Neural progenitor cell (in vitro differentiated cells): ENCODE measurements around the gene TEAD1. TPM values are rescaled to one million over a fixed set of nuclear protein-coding genes. Genes with fewer than 3 reads are reported as not detected.

Source experiments
- DNase-seq: peaks from one replicate; pipeline ENCODE4 v3.0.0-alpha.2; 2016; ENCODE audit warnings: low spot score
- H2AFZ ChIP-seq: fragments of 200-600 bp; sonication (generic); replicated peaks from 2 replicates; pipeline ENCODE4 v1.6.1; 2016; ENCODE audit warnings: antibody characterized with exemption
- H3F3A ChIP-seq: fragments of 200-600 bp; sonication (generic); 2 replicates; pipeline ENCODE4 v1.6.1; 2016; ENCODE audit warnings: antibody characterized with exemption, low read depth
- H3K27ac ChIP-seq: fragments of 200-600 bp; sonication (generic); 2 replicates; pipeline ENCODE4 v1.5.1; 2016; ENCODE audit warnings: mild to moderate bottlenecking
- H3K27me3 ChIP-seq: fragments of 200-600 bp; sonication (generic); 2 replicates; pipeline ENCODE4 v1.6.1; 2016; ENCODE audit warnings: mild to moderate bottlenecking, moderate library complexity
- H3K36me3 ChIP-seq: fragments of 200-600 bp; sonication (generic); 2 replicates; pipeline ENCODE4 v1.5.1; 2016
- H3K4me1 ChIP-seq: fragments of 200-600 bp; sonication (generic); 2 replicates; pipeline ENCODE4 v1.6.1; 2016; ENCODE audit warnings: mixed run types
- H3K4me2 ChIP-seq: fragments of 200-600 bp; sonication (generic); 2 replicates; pipeline ENCODE4 v1.6.1; 2016
- H3K4me3 ChIP-seq: fragments of 200-600 bp; sonication (generic); 2 replicates; pipeline ENCODE4 v1.5.1; 2016
- H3K79me2 ChIP-seq: fragments of 200-600 bp; sonication (generic); 2 replicates; pipeline ENCODE4 v1.6.1; 2016; ENCODE audit warnings: low read depth
- H3K9ac ChIP-seq: fragments of 200-600 bp; sonication (generic); 2 replicates; pipeline ENCODE4 v1.6.1; 2016
- H3K9me3 ChIP-seq: fragments of 200-600 bp; sonication (generic); 2 replicates; pipeline ENCODE4 v1.5.1; 2016; ENCODE audit warnings: low read depth
- H4K20me1 ChIP-seq: fragments of 200-600 bp; sonication (generic); 2 replicates; pipeline ENCODE4 v1.6.1; 2016; ENCODE audit warnings: low read depth
- H3K27ac Mint-ChIP-seq: 3 replicates; pipeline ENCODE4 v1.8.0; 2021; ENCODE audit warnings: mixed read lengths
- H3K27me3 Mint-ChIP-seq: 2 replicates; pipeline ENCODE4 v1.8.0; 2022; ENCODE audit warnings: low read depth, mild to moderate bottlenecking, inconsistent platforms, moderate library complexity, mixed read lengths; ENCODE audit not compliant: insufficient read depth
- H3K36me3 Mint-ChIP-seq: 3 replicates; pipeline ENCODE4 v1.8.0; 2021; ENCODE audit warnings: mixed read lengths
- H3K4me1 Mint-ChIP-seq: 3 replicates; pipeline ENCODE4 v1.8.0; 2021; ENCODE audit warnings: mixed read lengths
- H3K4me3 Mint-ChIP-seq: 3 replicates; pipeline ENCODE4 v1.8.0; 2021; ENCODE audit warnings: mild to moderate bottlenecking, moderate library complexity, mixed read lengths
- H3K9me3 Mint-ChIP-seq: 3 replicates; pipeline ENCODE4 v1.8.0; 2020; ENCODE audit warnings: mixed read lengths
- CTCF ChIP-seq: fragments of 200-600 bp; sonication (generic); IDR thresholded peaks from 2 replicates; pipeline ENCODE4 v1.5.1; 2017; ENCODE audit warnings: antibody characterized with exemption, mild to moderate bottlenecking
- EZH2 ChIP-seq: fragments of 200-600 bp; sonication (generic); IDR thresholded peaks from 2 replicates; pipeline ENCODE4 v1.6.1; 2017; ENCODE audit warnings: antibody characterized with exemption, mild to moderate bottlenecking, moderate library complexity
- EZH2phosphoT487 ChIP-seq: fragments of 200-600 bp; sonication (generic); IDR thresholded peaks from 2 replicates; pipeline ENCODE4 v1.6.1; 2017; ENCODE audit warnings: antibody characterized with exemption
- total RNA-seq: library from RNA; depleted of rRNA; stranded (reverse); fragments of >200 nt; gene quantifications from 2 replicates; pipeline ENCODE4 v1.2.3, GENCODE V29; 2015; ENCODE audit warnings: low replicate concordance

The TEAD1 gene
- total RNA-seq, 1 donor from 2014 or later: 98.3 TPM

- Histone ChIP-seq H3K79me2 (peaks cover 98% of the 10 kb centered on the region), H3K4me3 (no peak overlapping the region), H3K9ac (no peak overlapping the region), H3K27me3 (no peaks in the 10 kb centered on the region), H3K4me2 (no peak overlapping the region), H3K4me1 (peaks cover 35% of the 10 kb centered on the region), H3K27ac (no peak overlapping the region), H2AFZ (no peak overlapping the region), H3F3A (peaks cover 24% of the 10 kb centered on the region), H3K9me3 (no peaks in the 10 kb centered on the region), H4K20me1 (peaks cover 12% of the 10 kb centered on the region), H3K36me3 (no peaks in the 10 kb centered on the region)
- no peaks in the 10 kb centered on the region for H3K9me3 Mint-ChIP-seq
- H3K27ac Mint-ChIP-seq: peak overlapping the region; percentile 9
- H3K27me3 Mint-ChIP-seq: peaks cover 5% of the 10 kb centered on the region
- peaks cover 59% of the 10 kb centered on the region for H3K4me1 Mint-ChIP-seq
- TF ChIP-seq EZH2phosphoT487: no peak
- no peak for TF ChIP-seq CTCF
- no peak for TF ChIP-seq EZH2
- peaks cover 19% of the 10 kb centered on the region for H3K36me3 Mint-ChIP-seq
- DNase-seq: no peak
- peak overlapping the region; percentile 57 for H3K4me3 Mint-ChIP-seq
Measured at GRCh38 chr11:12857572-12857971, 183.4 kb downstream of the TEAD1 start.

DNA sequence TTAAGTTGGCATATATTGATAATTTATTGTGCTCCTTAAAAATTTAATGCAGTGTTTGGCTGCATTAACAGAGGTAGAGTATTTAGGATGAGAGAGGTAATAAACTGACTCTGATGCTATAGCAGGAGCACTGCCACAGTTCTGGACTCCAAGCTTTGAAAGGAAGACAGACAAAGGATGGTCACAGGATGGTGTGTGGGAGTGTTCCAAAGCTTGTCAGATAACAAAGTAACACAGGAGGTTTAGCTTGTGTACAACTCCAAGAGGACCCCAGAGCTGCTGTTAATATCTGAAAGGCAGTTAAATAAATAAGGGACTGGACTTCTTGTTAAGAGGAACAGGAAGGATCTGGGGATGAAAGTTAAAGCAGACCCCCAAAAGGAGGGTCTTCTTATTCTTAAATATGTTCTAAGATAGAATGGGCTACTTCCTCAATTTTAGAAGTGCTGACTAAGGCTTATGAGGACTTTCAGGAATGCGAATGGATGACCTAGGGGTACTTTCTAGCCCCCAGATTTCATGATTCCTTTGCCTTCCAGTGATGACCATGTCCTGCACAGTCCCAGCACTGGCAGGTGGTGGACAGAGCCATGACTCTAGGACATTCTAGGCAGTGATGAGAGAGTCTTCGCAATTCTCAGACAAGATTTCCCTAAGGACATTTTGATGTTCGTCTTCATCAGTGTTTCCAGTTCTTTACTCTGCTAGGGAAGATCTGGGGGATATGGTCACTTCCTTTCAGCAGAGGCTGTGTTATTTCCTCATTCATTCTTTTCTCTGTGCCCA lies 185.8 kb downstream of the TEAD1 start:
- H3K27ac Mint-ChIP-seq: peak overlapping the region; percentile 27
- H3K36me3 Mint-ChIP-seq: peaks cover 17% of the 10 kb centered on the region
- peaks cover 58% of the 10 kb centered on the region for H3K4me1 ChIP-seq
- peaks cover 5% of the 10 kb centered on the region for H3K27me3 Mint-ChIP-seq
- peaks cover 72% of the 10 kb centered on the region for H3K4me1 Mint-ChIP-seq
- peak; percentile 13 for DNase-seq
- TF ChIP-seq EZH2phosphoT487: no peak
- TF ChIP-seq CTCF: no peak
- H3K9me3 Mint-ChIP-seq: no peaks in the 10 kb centered on the region
- peaks cover 75% of the 10 kb centered on the region for H3K79me2 ChIP-seq
- no peaks in the 10 kb centered on the region for H3K9me3 ChIP-seq
- H3K9ac ChIP-seq: no peak overlapping the region
- H3K27ac ChIP-seq: no peak overlapping the region
- no peak overlapping the region for H3K4me2 ChIP-seq
- H3K36me3 ChIP-seq: no peaks in the 10 kb centered on the region
- H3K27me3 ChIP-seq: no peaks in the 10 kb centered on the region
- no peak overlapping the region for H3K4me3 Mint-ChIP-seq
- H2AFZ ChIP-seq: no peak overlapping the region
- peaks cover 14% of the 10 kb centered on the region for H4K20me1 ChIP-seq
- H3K4me3 ChIP-seq: no peak overlapping the region
- peaks cover 49% of the 10 kb centered on the region for H3F3A ChIP-seq

DNA sequence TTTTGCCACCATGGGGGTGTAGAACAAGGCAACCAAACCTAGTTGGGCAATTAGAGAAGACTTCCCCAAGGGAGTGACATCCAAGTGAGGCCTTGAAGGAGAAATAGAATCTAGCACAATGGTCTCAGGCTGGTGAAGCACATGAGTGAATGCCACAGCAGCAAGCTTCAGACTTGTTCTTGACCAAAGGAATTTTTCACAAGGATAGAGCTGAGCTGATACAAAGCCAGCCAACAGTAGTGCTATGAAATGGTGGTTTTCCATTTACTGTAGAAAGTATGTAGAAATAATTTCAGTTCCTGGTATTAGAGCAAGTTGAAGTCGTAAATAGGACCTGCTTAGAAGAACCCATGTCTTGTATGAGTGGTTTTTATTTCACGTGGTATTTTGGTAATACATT lies 186.6 kb downstream of the TEAD1 start:
- H3F3A ChIP-seq: peaks cover 56% of the 10 kb centered on the region
- no peak overlapping the region for H3K4me3 ChIP-seq
- TF ChIP-seq CTCF (no peak), EZH2 (no peak), EZH2phosphoT487 (no peak)
- peak overlapping the region; percentile 86 for H3K27ac Mint-ChIP-seq
- H3K9me3 ChIP-seq: no peaks in the 10 kb centered on the region
- H3K4me2 ChIP-seq: peak overlapping the region; percentile 2
- peaks cover 75% of the 10 kb centered on the region for H3K79me2 ChIP-seq
- no peak overlapping the region for H3K4me3 Mint-ChIP-seq
- H3K4me1 ChIP-seq: peaks cover 65% of the 10 kb centered on the region
- no peaks in the 10 kb centered on the region for H3K9me3 Mint-ChIP-seq
- no peak overlapping the region for H3K9ac ChIP-seq
- peaks cover 6% of the 10 kb centered on the region for H3K27me3 Mint-ChIP-seq
- DNase-seq: no peak
- H3K27me3 ChIP-seq: no peaks in the 10 kb centered on the region
- peaks cover 17% of the 10 kb centered on the region for H3K36me3 Mint-ChIP-seq
- H4K20me1 ChIP-seq: peaks cover 14% of the 10 kb centered on the region
- H2AFZ ChIP-seq: no peak overlapping the region
- no peaks in the 10 kb centered on the region for H3K36me3 ChIP-seq
- H3K4me1 Mint-ChIP-seq: peaks cover 75% of the 10 kb centered on the region
- H3K27ac ChIP-seq: peak overlapping the region; percentile 97
